Caco-2 (cell line): Measurements from ENCODE around the gene OSBPL1A. TPM values are rescaled to one million over a fixed set of nuclear protein-coding genes. Genes with fewer than 3 reads are reported as not detected.

Experiments used
- BruUV-seq: library from RNA; stranded (reverse); fragments of 400-500 nt; replicated peaks from 2 replicates; lab custom pipeline; 2021; lab: Mats Ljungman, UMichigan
- CTCF ChIA-PET: fragments of 300-600 bp; sonication (Branson Sonifier 250); formaldehyde crosslinking; loops from one replicate; lab custom pipeline; 2022; ENCODE audit warnings: antibody characterized with exemption; lab: Charles Lee
- POLR2A ChIA-PET: fragments of 300-600 bp; sonication (Branson Sonifier 250); formaldehyde crosslinking; loops from one replicate; lab custom pipeline; 2022; ENCODE audit warnings: antibody characterized with exemption; lab: Charles Lee
- DNase-seq, 2 experiments: peaks; one replicate each; pipeline versions ENCODE4 v3.0.0 to v3.0.0-alpha.2; 2020 to 2022
- H3K27me3 ChIP-seq: replicated peaks from 2 replicates; pipeline ENCODE4 v1.6.0; 2011; ENCODE audit warnings: low read length; ENCODE audit not compliant: control insufficient read depth, insufficient read depth
- H3K36me3 ChIP-seq: 2 replicates; pipeline ENCODE4 v1.5.1; 2011; ENCODE audit warnings: low read length; ENCODE audit not compliant: control insufficient read depth, insufficient read depth
- H3K4me1 ChIP-seq: fragments of 250-450 bp; sonication (Bioruptor Pico); 2 replicates; pipeline ENCODE4 v1.5.1; 2020; ENCODE audit warnings: mild to moderate bottlenecking
- H3K4me3 ChIP-seq: 2 replicates; pipeline ENCODE4 v1.5.1; 2011; ENCODE audit warnings: low read depth, mild to moderate bottlenecking, control low read depth, low read length
- H3K9me3 ChIP-seq: fragments of 250-450 bp; sonication (Bioruptor Pico); 2 replicates; pipeline ENCODE4 v1.5.1; 2020; ENCODE audit warnings: mild to moderate bottlenecking, moderate library complexity
- H3K27ac Mint-ChIP-seq: one replicate; pipeline ENCODE4 v1.8.0; 2022; ENCODE audit warnings: mixed read lengths; ENCODE audit not compliant: unreplicated experiment
- H3K27me3 Mint-ChIP-seq: one replicate; pipeline ENCODE4 v1.8.0; 2022; ENCODE audit warnings: mixed read lengths; ENCODE audit not compliant: insufficient read depth, unreplicated experiment
- H3K36me3 Mint-ChIP-seq: one replicate; pipeline ENCODE4 v1.8.0; 2022; ENCODE audit warnings: mild to moderate bottlenecking, mixed read lengths; ENCODE audit not compliant: insufficient read depth, unreplicated experiment
- H3K4me1 Mint-ChIP-seq: one replicate; pipeline ENCODE4 v1.8.0; 2022; ENCODE audit warnings: low read depth, mixed read lengths; ENCODE audit not compliant: unreplicated experiment
- H3K4me3 Mint-ChIP-seq: one replicate; pipeline ENCODE4 v1.8.0; 2022; ENCODE audit warnings: mild to moderate bottlenecking, moderate library complexity, mixed read lengths; ENCODE audit not compliant: unreplicated experiment
- H3K9me3 Mint-ChIP-seq: one replicate; pipeline ENCODE4 v1.8.0; 2022; ENCODE audit warnings: mixed read lengths; ENCODE audit not compliant: unreplicated experiment
- CTCF ChIP-seq, 2 experiments: fragments of 200-600 bp in 1 of 2; IDR thresholded peaks; 1 replicate in 1 of 2; 2 replicates in 1 of 2; pipeline versions ENCODE4 v1.5.1 to v1.8.0; 2011 to 2022; ENCODE audit warnings: antibody characterized with exemption in 1 of 2, control low read depth in 1 of 2, inconsistent platforms in 1 of 2, low read depth in 1 of 2, low read length in 1 of 2, mild to moderate bottlenecking in 1 of 2, moderate library complexity in 1 of 2; ENCODE audit not compliant: insufficient read depth in 1 of 2, severe bottlenecking in 1 of 2, unreplicated experiment in 1 of 2
- intact Hi-C: fragments of 100-400 bp; cut with micrococcal nuclease; formaldehyde crosslinking; loops from one replicate; pipeline ENCODE4 v1.10.0; 2022; ENCODE audit not compliant: unreplicated experiment
- microRNA-seq: library from miRNA; unstranded; fragments of <30 nt; microRNA quantifications from one replicate; pipeline ENCODE4 v1.2.0, GENCODE V29; 2022
- total RNA-seq: library from RNA; stranded (reverse); gene quantifications from 2 replicates; pipeline ENCODE4 v1.2.3, GENCODE V29; 2022

Gene OSBPL1A
- total RNA-seq, 1 experiment from 2014 or later: 15.7 TPM

- no peak overlapping the region for H3K27ac Mint-ChIP-seq
- TF ChIP-seq CTCF (IDR thresholded peaks at IDR 0.05; ENCODE audit: insufficient read depth in 1 of 2, low read depth in 1 of 2, low read length in 1 of 2, severe bottlenecking in 1 of 2, unreplicated experiment in 1 of 2): no peak
These were observed 285.2 kb downstream of the OSBPL1A start for GRCh38 chr18:24112464-24112863.

More at GRCh38 chr18:24112464-24112863, 285.2 kb downstream of the OSBPL1A start:
- H3K27me3 Mint-ChIP-seq: no peaks in the 10 kb centered on the region
- Histone ChIP-seq H3K4me3 (no peak overlapping the region), H3K27me3 (no peaks in the 10 kb centered on the region), H3K9me3 (no peaks in the 10 kb centered on the region), H3K4me1 (no peaks in the 10 kb centered on the region), H3K36me3 (no peaks in the 10 kb centered on the region)
- BruUV-seq: no TSS peak
- no peaks in the 10 kb centered on the region for H3K9me3 Mint-ChIP-seq
- H3K36me3 Mint-ChIP-seq: no peaks in the 10 kb centered on the region
- POLR2A ChIA-PET: no interaction called here
- H3K4me1 Mint-ChIP-seq: no peaks in the 10 kb centered on the region
- intact Hi-C loops: loop anchor here (10.0 kb wide), 3 partner anchors 58 to 188 kb away; no protein-coding TSS in a partner anchor
- no peak overlapping the region for H3K4me3 Mint-ChIP-seq
- no peak for DNase-seq
- CTCF ChIA-PET: no interaction called here

Small RNAs within 50 kb of the gene (microRNA-seq; reads per million reads assigned to microRNA genes)
- gene MIR320C2: 2.6 reads per million, percentile 14 among the genes with 10 or more reads in this experiment

Other genes with a start within 250 kb of the OSBPL1A start
- 20.3 and 20.6 TPM in 2 replicates for gene IMPACT, start 28.8 kb upstream of the OSBPL1A start, total RNA-seq
- not detected in 2 replicates for gene HRH4, start 62.8 kb upstream of the OSBPL1A start, total RNA-seq